Measurements from ENCODE around the gene KIAA1328.

GRCh38 chr18:37231251-37231650 lies 402.3 kb downstream of the KIAA1328 start:
- TF ChIP-seq CTCF (IDR thresholded peaks at IDR 0.05), result no peak
- TF ChIP-seq POLR2A (IDR thresholded peaks at IDR 0.05), result no peak
- TF ChIP-seq POLR2AphosphoS5 (IDR thresholded peaks at IDR 0.05), result no peak

All from stomach (tissue), 4 donors.